Measurements from ENCODE around the gene HSPB3. TPM values are rescaled to one million over a fixed set of nuclear protein-coding genes. Genes with fewer than 3 reads are reported as not detected.
"Not testable (repeated sequence)": the region's sequence is repeated elsewhere in the genome, so short reads cannot be mapped to it uniquely, and the experiment has no call there.

Gene HSPB3
- total RNA-seq, 4 donors from 2014 or later = 5.9 to 90.6 (median 32.1) TPM

DNA sequence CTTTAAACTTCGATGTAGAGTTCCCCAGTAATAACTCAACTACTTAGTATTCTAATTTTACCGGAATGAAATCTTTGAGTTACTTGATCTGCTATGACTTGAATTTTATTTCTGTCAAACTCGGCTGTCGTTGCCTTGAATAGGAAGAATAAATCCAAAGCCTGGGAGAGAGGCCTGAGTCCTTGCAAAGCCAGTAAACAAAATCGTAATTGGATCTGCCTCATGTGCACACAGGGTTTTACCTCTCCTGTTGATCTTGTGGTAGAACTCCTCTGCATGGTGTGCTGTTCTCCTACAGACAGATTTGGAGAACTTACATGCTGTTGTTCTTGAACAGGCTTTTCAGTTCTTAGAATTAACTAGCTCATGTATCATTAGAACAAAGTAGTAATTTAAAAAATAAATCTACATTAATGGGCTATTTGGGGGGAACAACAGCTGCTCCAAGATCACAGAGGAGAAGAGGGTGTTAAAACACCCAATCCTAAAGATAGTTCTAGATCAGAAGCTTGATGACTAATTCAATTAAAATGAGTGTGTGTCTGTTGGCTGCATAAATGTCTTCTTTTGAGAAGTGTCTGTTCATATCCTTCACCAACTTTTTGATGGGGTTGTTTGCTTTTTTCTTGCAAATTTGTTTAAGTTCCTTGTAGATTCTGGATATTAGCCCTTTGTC is 28.9 kb downstream of the HSPB3 start:
- Histone ChIP-seq H3K27me3 (no peaks in the 10 kb centered on the region), H3K36me3 (no peaks in the 10 kb centered on the region), H3K4me3 (no peak overlapping the region), H3K27ac (no peak overlapping the region), H3K4me1 (no peaks in the 10 kb centered on the region), H3K9me3 (no peaks in the 10 kb centered on the region)
- ATAC-seq = no peak
- 74 to 88% methylated on average over 4 to 5 of the region's 5 CpGs for WGBS, 2 donors (ENCODE audit: low coverage in 1 of 2)
- no peak for TF ChIP-seq POLR2AphosphoS5 (IDR thresholded peaks at IDR 0.05)
- no peak for TF ChIP-seq POLR2A (IDR thresholded peaks at IDR 0.05)
- no peak for TF ChIP-seq EP300 (IDR thresholded peaks at IDR 0.05)
- no peak for TF ChIP-seq CTCF (IDR thresholded peaks at IDR 0.05)

DNA sequence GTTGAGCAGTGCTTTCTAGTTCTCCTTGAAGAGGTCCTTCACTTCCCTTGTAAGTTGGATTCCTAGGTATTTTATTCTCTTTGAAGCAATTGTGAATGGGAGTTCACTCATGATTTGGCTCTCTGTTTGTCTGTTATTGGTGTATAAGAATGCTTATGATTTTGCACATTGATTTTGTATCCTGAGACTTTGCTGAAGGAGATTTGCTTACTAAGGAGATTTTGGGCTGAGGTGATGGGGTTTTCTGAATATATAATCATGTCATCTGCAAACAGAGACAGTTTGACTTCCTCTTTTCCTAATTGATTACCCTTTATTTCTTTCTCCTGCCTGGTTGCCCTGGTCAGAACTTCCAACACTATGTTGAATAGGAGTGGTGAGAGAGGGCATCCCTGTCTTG is 30.2 kb downstream of the HSPB3 start:
- H3K4me1 ChIP-seq, H3K27me3 ChIP-seq, H3K4me3 ChIP-seq, ATAC-seq, H3K9me3 ChIP-seq, H3K36me3 ChIP-seq, H3K27ac ChIP-seq: not testable (repeated sequence)

DNA sequence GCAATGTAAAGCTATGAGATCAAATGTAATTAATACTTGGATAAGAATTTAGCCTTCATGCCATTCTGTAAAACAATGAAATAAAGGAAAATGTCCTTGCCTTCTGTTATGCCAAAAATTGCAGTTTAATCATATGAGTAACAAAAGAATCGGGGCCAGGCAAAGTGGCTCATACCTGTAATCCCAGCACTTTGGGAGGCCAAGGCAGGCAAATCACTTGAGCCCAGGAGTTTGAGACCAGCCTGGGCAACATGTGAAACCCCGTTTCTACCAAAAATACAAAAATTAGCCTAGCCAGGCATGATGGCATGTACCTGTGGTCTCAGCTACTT is 34.1 kb downstream of the HSPB3 start:
- not testable (repeated sequence) for H3K4me3 ChIP-seq, ATAC-seq, H3K27me3 ChIP-seq, H3K27ac ChIP-seq, H3K4me1 ChIP-seq, H3K9me3 ChIP-seq, H3K36me3 ChIP-seq
- WGBS, 2 donors (ENCODE audit: low coverage in 1 of 2) = 29 to 31% methylated on average over 2 of the region's 2 CpGs

DNA sequence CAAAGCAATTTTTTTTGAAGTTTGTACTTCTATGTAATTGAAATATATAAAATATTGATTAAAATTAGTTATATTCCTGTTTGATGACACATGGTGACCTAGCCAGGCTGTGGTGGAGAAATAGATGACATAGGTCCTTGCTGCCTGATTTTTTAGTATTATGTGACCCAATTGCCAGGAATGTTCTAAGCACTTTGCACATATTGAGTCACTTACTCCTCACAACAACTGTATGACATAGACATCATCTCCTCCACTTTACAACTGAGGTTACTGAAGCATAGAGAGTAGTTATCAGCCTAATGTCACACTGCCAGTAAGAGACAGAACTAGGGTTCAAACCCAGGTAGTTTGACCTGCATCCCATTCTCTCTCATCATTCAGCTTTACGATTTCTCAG is 35.8 kb downstream of the HSPB3 start:
- Histone ChIP-seq H3K4me1 (no peaks in the 10 kb centered on the region), H3K9me3 (no peaks in the 10 kb centered on the region), H3K4me3 (no peak overlapping the region), H3K27ac (no peak overlapping the region), H3K27me3 (no peaks in the 10 kb centered on the region), H3K36me3 (no peaks in the 10 kb centered on the region)
- TF ChIP-seq EP300 (IDR thresholded peaks at IDR 0.05) (no peak), POLR2A (IDR thresholded peaks at IDR 0.05) (no peak), CTCF (IDR thresholded peaks at IDR 0.05) (no peak), POLR2AphosphoS5 (IDR thresholded peaks at IDR 0.05) (no peak)
- no peak for ATAC-seq
- 86% methylated on average over 1 of the region's 1 CpG; no CpG with 5 or more reads in 1 of the 2 donors for WGBS, 2 donors (ENCODE audit: low coverage in 1 of 2)

DNA sequence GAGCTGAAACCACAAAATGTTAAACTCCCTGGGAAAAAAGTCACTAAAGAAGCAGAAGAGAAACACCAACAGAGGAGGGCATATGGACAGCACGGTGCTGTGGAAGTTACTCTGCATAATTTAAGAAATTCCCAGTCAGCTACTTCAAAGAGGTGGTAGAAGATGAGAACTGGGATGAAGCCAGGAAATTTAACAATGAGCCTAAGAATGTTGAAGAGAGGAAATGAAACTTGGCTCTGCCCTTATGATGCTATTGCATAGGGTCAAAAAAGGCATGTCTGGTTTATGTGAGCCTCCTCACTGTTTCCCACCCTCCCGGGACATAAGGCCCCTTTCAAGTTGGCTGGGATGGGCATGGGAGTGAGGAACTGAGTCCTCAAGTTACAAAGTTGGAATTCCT is 36.7 kb downstream of the HSPB3 start:
- Histone ChIP-seq H3K27ac (no peak overlapping the region), H3K4me3 (no peak overlapping the region), H3K36me3 (no peaks in the 10 kb centered on the region), H3K27me3 (no peaks in the 10 kb centered on the region), H3K4me1 (no peaks in the 10 kb centered on the region), H3K9me3 (peaks cover 0 to 1% (median 0%) of the 10 kb centered on the region in 3 donors)
- WGBS, 2 donors (ENCODE audit: low coverage in 1 of 2) = 10 to 23% methylated on average over 1 to 2 of the region's 2 CpGs
- no peak for TF ChIP-seq POLR2AphosphoS5 (IDR thresholded peaks at IDR 0.05)
- TF ChIP-seq CTCF (IDR thresholded peaks at IDR 0.05) = no peak
- no peak for TF ChIP-seq POLR2A (IDR thresholded peaks at IDR 0.05)
- no peak for TF ChIP-seq EP300 (IDR thresholded peaks at IDR 0.05)
- no peak for ATAC-seq

DNA sequence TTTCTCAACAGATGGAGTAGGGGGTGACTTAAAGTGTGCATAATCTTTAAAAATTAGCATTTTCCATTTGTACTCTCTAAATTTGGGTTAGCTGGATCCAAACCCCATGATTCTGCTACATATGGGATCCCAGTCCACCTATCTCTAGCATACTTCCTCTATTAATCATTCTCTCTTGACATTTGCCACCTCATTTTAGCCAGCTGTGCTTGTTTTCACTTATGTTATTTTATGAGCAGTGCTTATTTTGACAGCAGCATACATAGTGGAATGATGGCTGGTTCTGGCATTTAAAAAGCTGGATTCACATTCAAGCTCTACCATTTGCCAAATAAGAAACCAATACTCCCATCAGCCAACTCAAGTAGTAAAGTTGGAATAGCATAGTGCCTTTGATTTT is 39.5 kb downstream of the HSPB3 start:
- no peak for TF ChIP-seq CTCF (IDR thresholded peaks at IDR 0.05)
- TF ChIP-seq EP300 (IDR thresholded peaks at IDR 0.05) = no peak
- no peak for TF ChIP-seq POLR2A (IDR thresholded peaks at IDR 0.05)
- TF ChIP-seq POLR2AphosphoS5 (IDR thresholded peaks at IDR 0.05) = no peak
- Histone ChIP-seq H3K4me3 (no peak overlapping the region), H3K27ac (no peak overlapping the region), H3K36me3 (no peaks in the 10 kb centered on the region), H3K27me3 (no peaks in the 10 kb centered on the region), H3K4me1 (no peaks in the 10 kb centered on the region), H3K9me3 (peaks cover 0 to 17% (median 0%) of the 10 kb centered on the region in 3 donors)
- no peak for ATAC-seq

Other genes with a start within 250 kb of the HSPB3 start
- 10 to 100 TPM; 10.6 to 24.0 (median 18.9) TPM for gene ARL15, start 145.1 kb upstream of the HSPB3 start, total RNA-seq
- 10 to 100 TPM; 34.9 to 65.7 (median 49.2) TPM for gene SNX18, start 62.1 kb downstream of the HSPB3 start, total RNA-seq

Measured in gastroesophageal sphincter (tissue), 4 donors.